HG03342 (cell line): ENCODE results near the gene COPG2.
"Not testable (repeated sequence)": the region's sequence is repeated elsewhere in the genome, so short reads cannot be mapped to it uniquely, and the experiment has no call there.

Source experiments
- ATAC-seq: cut with Tn5 transposase; IDR thresholded peaks from one replicate; pipeline ENCODE4 v1.9.1; 2021; ENCODE audit warnings: mild to moderate bottlenecking, moderate library complexity; ENCODE audit not compliant: unreplicated experiment

The COPG2 gene

DNA sequence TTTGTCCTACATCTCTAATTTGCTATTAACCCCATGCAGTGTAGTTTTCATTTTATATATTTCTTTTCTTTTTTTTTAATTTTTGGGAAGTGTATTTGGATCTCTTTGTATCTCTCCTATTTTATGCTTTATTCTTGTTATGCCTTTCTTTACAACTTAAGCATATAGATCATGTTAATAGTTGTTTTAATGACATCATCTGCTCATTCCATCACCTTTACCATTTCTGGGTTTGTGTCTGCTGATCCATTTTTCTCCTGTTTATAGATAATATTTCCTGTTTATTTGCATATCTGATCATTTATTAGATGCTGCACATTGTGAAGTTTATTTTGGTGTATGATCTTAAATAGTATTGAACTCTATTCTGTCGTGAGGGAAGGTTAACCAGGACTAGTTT, 13.7 kb downstream of the COPG2 start:
- no peak for ATAC-seq

DNA sequence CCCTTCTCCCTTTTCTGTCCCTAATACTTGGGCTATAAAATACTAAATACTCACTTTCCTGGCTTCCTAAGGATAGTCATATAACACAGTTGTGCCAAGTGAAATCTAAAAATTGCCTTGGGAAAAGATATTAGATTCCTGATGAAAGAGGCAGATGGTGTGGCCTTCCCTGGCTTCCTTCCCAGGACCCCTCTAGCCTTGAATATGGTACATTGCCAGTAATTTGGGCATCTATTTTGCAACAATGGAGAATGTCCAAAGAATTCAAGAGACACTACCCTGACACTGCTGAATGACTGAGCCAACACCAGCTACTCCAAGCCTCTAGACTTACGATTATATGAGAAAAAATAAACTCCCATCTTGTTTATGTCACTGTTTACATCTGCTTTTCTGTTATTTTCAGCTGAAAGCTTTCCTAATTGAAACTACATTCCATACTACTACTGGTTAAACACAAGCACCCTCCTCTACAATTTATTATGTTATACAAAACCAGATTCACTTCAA, 17.9 kb downstream of the COPG2 start:
- ATAC-seq, result no peak

DNA sequence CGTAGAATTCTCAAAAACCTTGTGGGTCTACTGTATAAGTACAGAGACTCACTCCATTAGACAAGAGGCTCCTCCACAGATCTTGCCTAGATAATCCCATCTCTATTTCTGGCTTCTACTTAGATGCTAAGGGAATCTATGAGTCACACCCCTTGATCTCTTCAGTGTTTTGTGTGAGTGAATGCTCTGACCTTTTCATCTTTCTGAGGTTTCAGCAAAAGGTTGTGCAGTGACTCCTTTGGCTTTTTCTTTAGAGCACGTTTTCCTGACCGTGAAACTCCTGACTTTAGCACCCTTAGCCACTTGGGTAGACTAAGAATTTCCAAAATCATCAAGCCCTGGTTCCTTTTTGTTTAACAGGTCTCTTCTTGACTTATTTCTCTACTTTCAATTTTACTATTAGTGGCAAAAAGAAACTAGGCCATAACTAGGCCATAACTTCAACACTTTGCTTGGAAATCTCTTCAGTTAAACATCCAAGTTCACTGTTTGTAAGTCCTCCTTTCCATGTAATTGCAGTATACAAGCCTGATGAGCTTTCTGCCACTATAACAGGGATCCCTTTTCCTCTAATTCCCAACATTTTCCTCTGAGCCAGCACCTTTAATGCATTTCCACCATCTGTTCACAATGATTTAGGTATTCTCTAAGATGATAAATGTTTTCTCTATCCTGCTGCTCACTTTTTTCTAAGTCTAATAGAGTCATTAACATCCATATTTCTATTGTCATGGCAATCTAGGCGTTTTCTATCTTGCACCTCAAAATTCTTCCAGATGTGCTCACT, 19.4 kb downstream of the COPG2 start:
- ATAC-seq, result peak; percentile 61

DNA sequence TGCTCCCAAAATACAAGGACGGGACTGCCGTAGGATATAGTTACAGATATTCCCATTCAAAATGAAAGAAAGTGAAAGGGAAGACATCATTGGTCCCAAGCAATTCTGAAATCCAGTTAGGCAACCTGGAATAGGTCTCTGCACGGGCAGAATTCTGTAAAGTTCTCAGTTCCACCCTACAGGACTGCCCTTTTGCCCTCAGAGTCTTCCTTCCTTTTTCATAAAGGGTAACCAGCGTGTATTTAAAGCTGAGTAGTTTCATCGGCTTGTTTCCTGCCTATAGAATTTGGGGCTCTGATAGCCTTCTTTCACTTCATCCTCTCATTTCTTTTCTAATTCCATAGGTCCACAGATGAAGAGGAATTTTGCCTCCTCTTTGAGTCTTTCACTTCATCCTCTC, 20.0 kb downstream of the COPG2 start:
- no peak for ATAC-seq

DNA sequence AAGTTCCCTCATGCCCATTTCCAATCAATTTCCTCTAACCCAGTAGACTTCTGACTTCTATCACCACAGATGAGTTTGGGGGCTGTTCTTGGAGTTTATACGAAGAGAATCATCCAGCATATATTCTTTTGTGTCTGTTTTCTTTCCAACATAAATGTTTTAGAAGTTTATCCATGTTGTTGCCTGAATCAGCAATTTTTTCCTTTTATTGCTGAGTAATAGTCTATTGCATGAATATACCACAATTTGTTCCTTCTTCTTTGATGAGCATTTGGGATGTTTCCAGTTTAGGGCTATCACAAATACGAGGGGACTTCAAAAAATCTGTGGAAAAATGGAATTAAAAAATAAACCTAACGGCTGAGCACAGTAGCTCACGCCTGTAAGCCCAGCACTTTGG, 26.2 kb downstream of the COPG2 start:
- ATAC-seq, result no peak

DNA sequence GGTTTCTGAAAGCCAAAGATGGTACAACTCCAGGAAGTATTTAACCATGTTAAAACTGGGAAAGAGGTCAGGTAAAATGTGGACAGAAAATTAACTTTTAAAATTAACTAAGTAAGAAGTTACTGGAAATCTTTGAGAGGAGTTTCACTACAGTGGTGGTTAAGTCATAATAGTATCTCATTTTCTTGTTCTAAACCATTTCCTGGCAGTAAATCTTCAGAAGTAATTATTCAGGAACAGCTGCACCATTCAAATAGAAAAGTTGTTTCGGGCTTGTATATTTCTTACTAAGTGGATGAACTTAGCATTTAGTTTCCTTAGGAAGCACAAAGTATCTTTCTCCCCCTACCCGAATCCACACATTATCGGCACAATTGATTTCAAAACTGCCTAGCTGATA, 27.1 kb downstream of the COPG2 start:
- ATAC-seq, result no peak

DNA sequence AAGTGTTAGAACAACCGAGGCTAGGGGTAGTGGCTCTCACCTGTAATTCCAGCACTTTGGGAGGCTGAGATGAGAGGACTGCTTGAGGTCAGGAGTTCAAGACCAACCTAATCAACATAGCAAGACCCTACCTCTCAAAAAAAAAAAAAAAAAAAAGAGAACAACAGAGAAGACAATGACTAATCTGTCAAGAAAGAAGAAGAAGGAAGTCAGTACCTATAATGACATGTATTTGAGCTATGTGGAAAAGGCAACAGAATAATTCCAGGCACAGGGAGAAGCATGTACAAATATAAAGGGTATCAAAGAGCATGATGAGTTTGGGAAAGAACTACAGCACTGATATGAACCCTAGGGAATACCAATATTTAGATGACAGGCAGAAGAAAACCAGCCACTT, 27.5 kb downstream of the COPG2 start:
- no peak for ATAC-seq

DNA sequence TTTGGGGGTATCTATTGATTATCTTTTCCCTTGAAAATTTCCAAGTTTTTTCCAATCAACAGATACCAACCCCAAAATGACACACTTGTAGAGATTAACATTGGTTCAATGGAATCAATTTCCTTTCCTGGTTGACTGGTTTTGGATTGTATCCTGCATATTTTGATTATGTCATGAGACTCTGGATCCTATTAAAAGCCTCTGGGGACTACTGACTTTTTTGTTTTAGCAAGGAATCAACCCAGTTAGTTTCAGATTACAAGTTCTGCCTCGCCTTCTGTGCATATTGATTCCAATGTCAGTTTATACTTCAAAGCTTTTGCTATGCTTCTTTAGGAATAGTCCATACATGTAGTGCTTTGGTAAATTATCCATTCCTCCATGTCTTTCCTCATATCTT, 29.2 kb downstream of the COPG2 start:
- ATAC-seq, result no peak

DNA sequence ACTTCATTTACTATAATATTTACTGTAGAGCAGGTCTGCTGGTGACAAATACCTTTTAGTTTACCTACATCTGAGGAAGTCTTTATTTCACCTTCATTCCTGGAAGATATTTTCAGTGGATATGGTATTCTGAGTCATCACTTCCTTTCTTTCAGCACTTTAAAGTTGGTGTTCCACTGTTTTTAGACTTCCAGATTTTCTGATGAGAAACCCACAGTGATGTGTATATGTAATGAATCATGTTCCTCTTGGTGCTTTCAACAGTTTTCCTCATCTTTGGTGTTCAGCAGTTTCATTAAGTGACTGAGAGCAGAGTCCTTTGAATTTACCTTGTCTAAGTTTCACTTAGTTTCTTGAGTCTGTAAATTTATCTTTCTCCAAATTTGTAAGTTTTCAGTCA, 36.4 kb downstream of the COPG2 start:
- ATAC-seq, result no peak

DNA sequence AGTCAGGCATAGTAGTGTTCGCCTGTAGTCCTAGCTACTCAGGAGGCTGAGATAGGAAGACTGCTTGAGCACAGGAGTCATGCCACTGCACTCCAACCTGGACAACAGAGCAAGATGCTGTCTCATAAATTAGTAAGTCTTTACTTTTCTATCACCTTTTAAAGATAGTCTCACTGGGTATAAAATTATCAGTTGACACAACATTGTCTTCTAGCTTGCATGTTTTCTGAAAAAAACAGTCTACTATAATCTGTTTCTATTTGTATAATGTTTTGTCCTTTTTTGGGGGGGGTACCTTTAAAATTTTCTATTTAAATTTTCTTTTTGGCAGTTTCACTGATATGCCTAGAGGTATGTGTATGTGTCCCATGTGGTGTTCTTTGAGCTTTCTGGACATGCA, 39.6 kb downstream of the COPG2 start:
- no peak for ATAC-seq

DNA sequence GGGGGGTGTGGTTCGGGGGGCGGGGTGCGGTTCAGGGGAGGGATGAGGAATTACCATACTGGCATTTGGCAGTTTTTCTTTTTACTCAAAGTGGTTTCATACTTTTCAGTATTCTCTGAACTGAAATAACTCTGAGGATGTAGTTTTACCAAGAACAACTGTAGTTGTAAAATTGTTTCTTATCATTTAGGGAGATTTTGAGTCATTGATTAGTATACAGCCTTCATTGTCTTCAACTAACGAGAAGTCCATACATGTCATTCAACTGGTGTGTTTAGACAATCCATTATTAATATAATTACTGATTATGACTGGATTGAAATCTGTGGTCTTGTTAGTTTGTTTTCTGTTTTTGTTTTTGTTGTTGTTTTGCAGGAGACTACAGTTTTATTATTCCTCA, 40.8 kb downstream of the COPG2 start:
- no peak for ATAC-seq

DNA sequence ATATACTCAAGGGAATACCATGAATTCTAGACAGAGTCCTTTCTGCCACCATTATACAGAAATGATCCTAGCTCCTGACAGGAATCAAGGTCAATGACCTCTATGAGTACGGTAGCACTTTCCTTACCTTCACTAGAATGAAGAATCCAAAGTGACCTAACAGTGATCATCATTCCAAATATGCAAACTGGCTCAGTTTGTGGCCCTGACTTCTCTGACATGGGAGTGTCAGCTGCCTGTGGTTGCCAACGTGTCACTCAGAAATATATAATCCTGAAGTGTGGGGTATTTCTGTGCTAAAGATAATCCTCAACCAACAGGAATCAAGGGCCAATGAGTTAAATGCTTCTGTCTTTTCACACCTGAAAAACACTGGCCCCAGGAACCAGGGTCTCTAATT, 45.7 kb downstream of the COPG2 start:
- ATAC-seq, result no peak

DNA sequence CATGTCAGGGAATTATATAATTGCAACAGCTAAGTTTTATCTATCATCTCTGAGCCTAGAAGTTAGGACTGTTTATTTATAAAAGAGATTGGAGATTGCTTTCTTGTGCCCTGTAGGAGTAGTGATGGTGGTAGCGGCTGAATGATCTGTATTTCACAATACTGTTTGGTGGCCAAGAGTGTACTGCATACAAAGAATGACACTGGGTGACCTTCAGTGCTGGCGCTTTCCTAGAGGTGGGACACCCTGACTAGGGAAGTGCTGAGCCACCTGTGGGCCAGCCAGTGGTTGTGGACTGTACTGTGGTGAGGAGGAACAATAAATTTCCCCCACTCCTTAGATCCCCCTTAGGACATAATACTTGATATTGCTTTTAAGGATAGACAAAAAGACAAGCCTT, 53.0 kb downstream of the COPG2 start:
- ATAC-seq, result no peak

DNA sequence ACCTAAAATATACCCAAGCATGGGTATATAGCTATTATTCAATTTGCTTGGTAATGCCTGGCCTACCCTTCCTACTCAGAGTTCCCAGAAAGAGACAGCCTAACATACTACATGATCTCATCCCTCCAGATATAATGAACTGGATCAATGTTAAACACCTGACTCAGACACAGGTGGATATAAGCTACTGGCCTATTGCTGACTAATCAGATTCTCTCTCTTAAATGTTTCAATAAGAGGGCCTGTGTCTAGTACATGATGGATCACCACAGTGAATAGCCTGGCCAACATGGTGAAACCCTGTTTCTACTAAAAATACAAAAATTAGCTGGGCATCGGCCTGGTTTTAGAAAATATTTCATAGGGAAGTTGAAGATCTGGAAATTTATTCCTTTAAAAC, 54.1 kb downstream of the COPG2 start:
- ATAC-seq, result no peak

DNA sequence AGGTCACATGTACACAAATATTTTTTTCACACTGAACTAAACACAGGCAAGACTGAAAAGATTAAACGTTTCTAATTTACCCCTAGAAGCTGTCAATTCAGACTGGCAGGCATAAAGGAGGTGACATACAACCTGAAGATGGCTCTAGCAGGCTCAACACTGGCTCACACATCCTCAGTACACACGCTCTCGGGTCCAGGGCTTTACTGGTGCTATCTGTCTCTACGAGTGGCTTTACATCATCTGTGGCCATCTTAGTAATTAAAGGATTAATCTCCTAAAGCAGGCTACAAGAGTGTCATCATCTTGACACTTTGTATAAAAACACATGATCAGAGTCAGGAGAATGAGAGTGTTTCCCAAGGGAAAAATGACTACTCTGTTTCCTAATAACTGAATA, 57.3 kb downstream of the COPG2 start:
- no peak for ATAC-seq

DNA sequence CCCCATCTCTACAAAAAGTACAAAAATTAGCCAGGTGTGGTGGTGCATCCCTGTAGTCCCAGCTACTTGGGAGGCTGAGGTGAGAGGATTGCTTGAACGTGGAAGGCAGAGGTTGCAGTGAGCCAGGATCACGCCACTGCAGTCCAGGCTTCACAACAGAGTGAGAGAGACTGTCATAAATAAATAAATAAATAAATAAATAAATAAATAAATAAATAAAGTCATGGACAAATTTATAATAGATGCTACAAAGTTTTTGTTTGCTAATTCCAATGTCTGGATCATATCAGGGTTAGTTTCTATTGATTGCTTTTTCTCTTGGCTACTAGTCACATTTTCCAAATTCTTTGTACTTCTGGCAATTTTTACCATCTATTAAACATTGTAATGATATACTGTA, 61.5 kb downstream of the COPG2 start:
- ATAC-seq, result not testable (repeated sequence)

DNA sequence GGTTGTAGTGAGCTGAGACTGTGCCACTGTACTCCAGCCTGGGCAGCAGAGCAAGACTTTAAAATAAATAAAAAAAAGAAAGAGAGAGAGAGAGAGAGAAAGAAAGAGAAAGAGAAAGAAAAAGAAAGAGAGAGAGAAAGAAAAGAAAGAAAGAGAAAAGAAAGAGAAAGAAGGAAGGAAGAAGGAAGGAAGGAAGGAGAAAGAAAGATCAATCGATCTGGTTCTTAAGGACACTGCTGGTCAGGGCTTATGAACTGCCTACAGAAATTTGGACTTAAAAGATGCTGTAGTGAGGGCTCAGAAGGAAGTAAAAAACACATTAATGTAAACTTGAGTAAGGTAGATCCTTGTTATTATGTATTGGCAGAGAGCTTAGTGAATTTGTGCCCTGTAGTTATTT, 62.4 kb downstream of the COPG2 start:
- no peak for ATAC-seq

DNA sequence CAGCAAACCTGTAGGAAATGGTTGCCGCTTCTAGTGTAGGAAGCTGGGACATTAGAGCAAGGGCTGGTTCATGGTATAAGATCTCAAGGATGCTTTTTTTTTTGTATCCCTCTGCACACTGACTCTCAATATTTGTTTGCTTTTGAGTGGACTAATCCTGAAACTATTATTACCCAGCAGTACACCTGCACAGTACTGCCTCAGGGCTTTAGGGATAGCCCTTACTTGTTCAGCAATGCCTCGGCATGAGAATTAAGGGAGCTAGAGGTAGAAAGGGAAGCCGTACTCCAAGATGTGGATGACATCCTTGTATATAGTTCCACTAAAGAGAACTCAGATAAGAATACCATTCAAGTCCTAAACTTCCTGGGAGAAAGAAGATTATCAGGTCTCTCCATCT, 70.5 kb downstream of the COPG2 start:
- no peak for ATAC-seq

DNA sequence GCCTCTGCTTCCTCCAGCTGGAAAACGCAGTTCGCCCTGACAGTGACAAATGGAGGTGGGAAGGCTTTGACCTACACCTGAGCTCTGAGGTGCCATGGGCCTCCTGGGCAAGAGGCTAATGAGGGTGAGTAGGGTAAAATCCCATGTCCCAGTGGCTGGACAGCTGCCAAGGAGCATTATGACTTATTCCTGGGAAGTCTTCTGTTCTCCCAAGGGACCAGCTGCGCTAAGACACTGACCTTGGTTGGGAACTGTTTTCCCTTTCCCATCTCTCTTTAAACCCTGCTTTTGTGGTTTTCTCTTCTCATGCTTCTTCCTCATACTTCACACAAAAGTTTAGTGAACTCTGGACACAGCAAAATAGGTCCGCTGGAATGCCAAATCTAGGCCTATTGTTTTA, 72.6 kb downstream of the COPG2 start:
- ATAC-seq, result no peak

DNA sequence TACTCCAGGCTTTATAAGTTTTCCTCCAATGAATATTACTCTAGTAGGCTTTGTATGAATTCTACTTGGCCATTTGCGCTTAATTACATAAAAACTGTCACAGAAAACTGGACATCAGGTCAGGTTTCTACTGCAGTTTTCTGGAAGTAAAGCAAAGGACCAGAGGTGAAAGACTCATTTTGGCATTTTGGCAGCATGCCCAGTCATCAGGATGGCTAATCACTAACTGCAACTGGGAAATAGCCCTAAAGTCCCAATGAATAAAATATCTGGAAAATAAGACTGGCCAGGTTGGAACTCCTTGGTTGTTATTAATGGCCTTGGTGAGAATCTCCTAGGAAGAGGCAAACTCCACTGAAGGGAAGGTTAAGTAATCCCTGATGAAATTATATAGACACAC, 75.5 kb downstream of the COPG2 start:
- ATAC-seq, result no peak

DNA sequence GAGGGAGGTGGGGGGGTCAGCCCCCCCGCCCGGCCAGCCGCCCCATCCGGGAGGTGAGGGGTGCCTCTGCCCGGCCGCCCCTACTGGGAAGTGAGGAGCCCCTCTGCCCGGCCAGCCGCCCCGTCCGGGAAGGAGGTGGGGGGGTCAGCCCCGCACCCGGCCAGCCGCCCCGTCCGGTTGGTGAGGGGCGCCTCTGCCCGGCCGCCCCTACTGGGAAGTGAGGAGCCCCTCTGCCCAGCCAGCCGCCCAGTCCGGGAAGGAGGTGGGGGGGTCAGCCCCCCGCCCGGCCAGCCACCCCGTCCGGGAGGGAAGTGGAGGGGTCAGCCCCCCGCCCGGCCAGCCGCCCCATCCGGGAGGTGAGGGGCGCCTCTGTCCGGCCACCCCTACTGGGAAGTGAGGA, 77.1 kb downstream of the COPG2 start:
- not testable (repeated sequence) for ATAC-seq

DNA sequence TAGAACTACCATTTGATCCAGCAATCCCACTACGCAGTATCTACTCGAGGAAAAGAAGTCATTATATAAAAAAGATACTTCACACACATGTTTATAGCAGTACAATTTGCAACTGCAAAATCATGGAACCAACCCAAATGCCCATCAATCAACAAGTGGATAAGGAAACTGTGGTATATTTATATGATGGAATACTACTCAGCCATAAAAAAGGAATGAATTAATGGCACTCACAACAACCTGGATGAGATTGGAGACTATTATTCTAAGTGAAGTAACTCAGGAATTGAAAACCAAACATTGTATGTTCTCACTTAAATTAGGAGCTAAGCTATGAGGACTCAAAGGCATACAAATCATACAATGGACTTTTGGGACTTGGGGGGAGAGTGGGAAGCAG, 82.6 kb downstream of the COPG2 start:
- ATAC-seq, result not testable (repeated sequence)

DNA sequence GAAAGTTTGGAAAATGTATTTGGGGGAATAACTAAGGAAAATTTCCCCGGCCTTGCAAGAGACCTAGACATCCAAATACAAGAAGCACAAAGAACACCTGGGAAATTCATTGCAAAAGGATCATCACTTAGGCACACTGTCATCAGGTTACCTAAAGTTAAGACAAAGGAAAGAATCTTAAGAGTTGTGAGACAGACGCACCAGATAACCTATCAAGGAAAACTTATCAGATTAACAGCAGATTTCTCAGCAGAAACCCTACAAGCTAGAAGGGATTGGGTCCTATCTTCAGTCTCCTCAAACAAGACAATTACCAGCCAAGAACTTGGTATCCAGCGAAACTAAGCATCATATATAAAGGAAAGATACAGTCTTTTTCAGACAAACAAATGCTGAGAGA, 93.4 kb downstream of the COPG2 start:
- ATAC-seq, result not testable (repeated sequence)
